Spleen (tissue), 11 donors: Measurements from ENCODE around the gene MERTK. TPM values are rescaled to one million over a fixed set of nuclear protein-coding genes. Genes with fewer than 3 reads are reported as not detected.

Source experiments
- DNase-seq: peaks from one replicate; pipeline ENCODE4 v3.0.0-alpha.2; 2020
- H3K27ac ChIP-seq, 8 donors: fragments of 200-600 bp; sonication (generic) in 7 of 8; 1 replicate in 4 of 8; 2 replicates in 4 of 8; pipeline versions ENCODE4 v1.5.0 to v1.8.0; 2016 to 2021; ENCODE audit warnings: inconsistent platforms in 4 of 8, mild to moderate bottlenecking in 4 of 8, moderate library complexity in 1 of 8
- H3K27me3 ChIP-seq, 7 donors: fragments of 200-600 bp; sonication (generic) in 6 of 7; replicated peaks in 1 of 7; 1 replicate in 4 of 7; 2 replicates in 3 of 7; pipeline versions ENCODE4 v1.5.0 to v1.8.0; 2016 to 2021; ENCODE audit warnings: inconsistent platforms in 3 of 7, mild to moderate bottlenecking in 1 of 7
- H3K36me3 ChIP-seq, 6 donors: fragments of 200-600 bp; sonication (generic) in 5 of 6; 1 replicate in 4 of 6; 2 replicates in 2 of 6; pipeline versions ENCODE4 v1.5.0 to v1.8.0; 2016 to 2021; ENCODE audit warnings: inconsistent platforms in 2 of 6
- H3K4me1 ChIP-seq, 6 donors: fragments of 200-600 bp; sonication (generic) in 5 of 6; 1 replicate in 3 of 6; 2 replicates in 3 of 6; pipeline versions ENCODE4 v1.5.0 to v1.8.0; 2016 to 2021; ENCODE audit warnings: inconsistent platforms in 3 of 6
- H3K4me3 ChIP-seq, 8 donors: fragments of 200-600 bp; sonication (generic) in 7 of 8; 1 replicate in 4 of 8; 2 replicates in 4 of 8; pipeline versions ENCODE4 v1.5.0 to v1.8.0; 2016 to 2021; ENCODE audit warnings: inconsistent platforms in 4 of 8, mild to moderate bottlenecking in 4 of 8, moderate library complexity in 2 of 8
- H3K9me3 ChIP-seq, 8 donors: fragments of 200-600 bp; sonication (generic) in 7 of 8; 1 replicate in 4 of 8; 2 replicates in 4 of 8; pipeline versions ENCODE4 v1.5.0 to v1.8.0; 2016 to 2021; ENCODE audit warnings: inconsistent platforms in 4 of 8
- CTCF ChIP-seq, 11 experiments: fragments of 200-600 bp in 7 of 11; fragments of 450-650 bp in 4 of 11; sonication (generic) in 4 of 11; IDR thresholded peaks in 8 of 11; conservative IDR thresholded peaks in 3 of 11; 1 replicate in 7 of 11; 2 replicates in 4 of 11; pipeline versions ENCODE4 v1.4.0 to v1.8.0; 2016 to 2021; ENCODE audit warnings: antibody characterized with exemption in 11 of 11, inconsistent platforms in 4 of 11, mild to moderate bottlenecking in 1 of 11
- POLR2A ChIP-seq, 3 donors: fragments of 450-650 bp; IDR thresholded peaks; one replicate each; pipeline ENCODE4 v1.5.1; 2017; ENCODE audit warnings: antibody characterized with exemption in 3 of 3, mild to moderate bottlenecking in 1 of 3
- POLR2AphosphoS5 ChIP-seq, 3 donors: sonication (generic); formaldehyde crosslinking; IDR thresholded peaks; one replicate each; pipeline ENCODE4 v1.5.1; 2017; ENCODE audit warnings: antibody characterized with exemption in 3 of 3
- WGBS, 5 donors: extraction: QIAGEN DNeasy Blood & Tissue Kit in 3 of 5; methylation state at CpG; one replicate each; pipeline versions ENCODE4 v1.1.5 to v1.1.7; 2013 to 2018; 5-methylcytosine and 5-hydroxymethylcytosine counted together
- intact Hi-C: fragments of 100-400 bp; cut with DNase I; formaldehyde crosslinking; loops from one replicate; pipeline ENCODE4 v1.15.0; 2023; ENCODE audit warnings: low total_unique reads
- polyA plus RNA-seq, 3 donors: library from polyadenylated mRNA; stranded (reverse); fragments of 200-250 nt; gene quantifications; one replicate each; pipeline ENCODE4 v1.2.1, GENCODE V29; 2013
- total RNA-seq, 7 donors: library from RNA; depleted of rRNA in 3 of 7; stranded (reverse); fragments of >200 nt in 3 of 7; fragmentation: NEBNext Ultra II Directional in 4 of 7; extraction: Animal tissue kit (Norgen Biotek cat#: 25700) in 4 of 7; gene quantifications; one replicate each; pipeline versions ENCODE4 v1.1.0 to v1.2.1, GENCODE V29; 2016 to 2021
- donor health status: healthy with polysubstance abuse.
- donor health status: DM: no; HTN: no; CAD: no; lungs with moderate emphysema.
- donor health status: DM: no; HTN: no; CAD: no.
- donor health status: Bipolar disorder and iron deficiency.
- donor health status: healthy.
- donor health status: DM: no; HTN: no; CAD: no.
- donor health status: DM: yes; HTN: yes; CAD: no.

MERTK gene
- total and polyA plus RNA-seq, 10 donors: 6.9 to 127 (median 49.7) TPM

GRCh38 chr2:112010751-112011150 is 112.3 kb downstream of the MERTK start:
- Histone ChIP-seq H3K27ac (peak overlapping the region in 3 of 8 donors; percentile 28 to 54 (median 50)), H3K4me3 (no peak overlapping the region), H3K4me1 (peaks cover 0 to 31% (median 5%) of the 10 kb centered on the region in 6 donors), H3K36me3 (peaks cover 0 to 82% (median 2%) of the 10 kb centered on the region in 6 donors), H3K27me3 (no peaks in the 10 kb centered on the region), H3K9me3 (no peaks in the 10 kb centered on the region)
- 51 to 84% (median 58%) methylated on average over 9 to 10 of the region's 10 CpGs for WGBS, 5 donors
- no peak for DNase-seq
- TF ChIP-seq POLR2A (IDR thresholded peaks at IDR 0.05) (no peak), POLR2AphosphoS5 (IDR thresholded peaks at IDR 0.05) (peak in 2 of 3 donors; percentile 33 to 53)
- intact Hi-C loops: no loop called here

- no peak for DNase-seq
- H3K36me3 ChIP-seq: peaks cover 0 to 87% (median 2%) of the 10 kb centered on the region in 6 donors
- 65 to 92% (median 71%) methylated on average over 4 to 5 of the region's 5 CpGs for WGBS, 5 donors
- H3K9me3 ChIP-seq: no peaks in the 10 kb centered on the region
- TF ChIP-seq CTCF (IDR thresholded peaks at IDR 0.05 in 8 of 11, conservative IDR thresholded peaks at IDR 0.05 in 3 of 11) (no peak), POLR2AphosphoS5 (IDR thresholded peaks at IDR 0.05) (peak in 1 of 3 donors; percentile 9)
- intact Hi-C loops: no loop called here
- H3K27ac ChIP-seq: no peak overlapping the region
- peaks cover 0 to 15% (median 4%) of the 10 kb centered on the region in 6 donors for H3K4me1 ChIP-seq
- H3K27me3 ChIP-seq: no peaks in the 10 kb centered on the region
- H3K4me3 ChIP-seq: no peak overlapping the region
Measured at GRCh38 chr2:112012556-112012955, 114.1 kb downstream of the MERTK start.

- DNase-seq: no peak
- H3K9me3 ChIP-seq: no peaks in the 10 kb centered on the region
- H3K4me3 ChIP-seq: no peak overlapping the region
- H3K4me1 ChIP-seq: peaks cover 0 to 12% (median 0%) of the 10 kb centered on the region in 6 donors
- 90 to 97% (median 91%) methylated on average over 8 of the region's 8 CpGs for WGBS, 5 donors
- no peaks in the 10 kb centered on the region for H3K27me3 ChIP-seq
- intact Hi-C loops: no loop called here
- H3K27ac ChIP-seq: no peak overlapping the region
- H3K36me3 ChIP-seq: peaks cover 0 to 73% (median 0%) of the 10 kb centered on the region in 6 donors
- TF ChIP-seq POLR2AphosphoS5 (IDR thresholded peaks at IDR 0.05) (peak in 1 of 3 donors; percentile 18), CTCF (IDR thresholded peaks at IDR 0.05 in 8 of 11, conservative IDR thresholded peaks at IDR 0.05 in 3 of 11) (no peak), POLR2A (IDR thresholded peaks at IDR 0.05) (no peak)
Measured at GRCh38 chr2:112018846-112019245, 120.4 kb downstream of the MERTK start.

GRCh38 chr2:112019569-112019982 is 121.2 kb downstream of the MERTK start:
- peak in 1 of 3 donors; percentile 22 for TF ChIP-seq POLR2AphosphoS5 (IDR thresholded peaks at IDR 0.05)
- no peak for TF ChIP-seq POLR2A (IDR thresholded peaks at IDR 0.05)
- intact Hi-C loops: no loop called here
- 73 to 85% (median 82%) methylated on average over 4 of the region's 4 CpGs for WGBS, 5 donors

GRCh38 chr2:112020561-112020960 is 122.2 kb downstream of the MERTK start:
- WGBS, 5 donors: 66 to 100% (median 96%) methylated on average over 3 of the region's 3 CpGs
- DNase-seq: no peak
- Histone ChIP-seq H3K4me1 (peaks cover 0 to 12% (median 0%) of the 10 kb centered on the region in 6 donors), H3K36me3 (peaks cover 0 to 74% (median 0%) of the 10 kb centered on the region in 6 donors), H3K27ac (peak overlapping the region in 1 of 8 donors; percentile 8), H3K27me3 (no peaks in the 10 kb centered on the region), H3K4me3 (no peak overlapping the region), H3K9me3 (no peaks in the 10 kb centered on the region)
- intact Hi-C loops: no loop called here
- no peak for TF ChIP-seq POLR2AphosphoS5 (IDR thresholded peaks at IDR 0.05)
- no peak for TF ChIP-seq POLR2A (IDR thresholded peaks at IDR 0.05)
- TF ChIP-seq CTCF (IDR thresholded peaks at IDR 0.05 in 8 of 11, conservative IDR thresholded peaks at IDR 0.05 in 3 of 11): no peak

More at GRCh38 chr2:112019569-112019982, 121.2 kb downstream of the MERTK start:
- no peak overlapping the region for H3K4me3 ChIP-seq
- H3K36me3 ChIP-seq: peaks cover 0 to 69% (median 0%) of the 10 kb centered on the region in 6 donors
- peak overlapping the region in 1 of 8 donors; percentile 33 for H3K27ac ChIP-seq
- no peaks in the 10 kb centered on the region for H3K27me3 ChIP-seq
- peaks cover 0 to 12% (median 0%) of the 10 kb centered on the region in 6 donors for H3K4me1 ChIP-seq
- no peaks in the 10 kb centered on the region for H3K9me3 ChIP-seq
- no peak for DNase-seq
